Smooth muscle cell (in vitro differentiated cells): ENCODE measurements around the gene JPH2. TPM values are rescaled to one million over a fixed set of nuclear protein-coding genes. Genes with fewer than 3 reads are reported as not detected.
"Not testable (repeated sequence)": the region's sequence is repeated elsewhere in the genome, so short reads cannot be mapped to it uniquely, and the experiment has no call there.

Source experiments
- DNase-seq: peaks from one replicate; lab custom pipeline; 2025; ENCODE audit not compliant: unreplicated experiment; lab: John Stamatoyannopoulos, UW
- H2AFZ ChIP-seq: fragments of 200-600 bp; sonication (generic); 2 replicates; pipeline ENCODE4 v1.6.0; 2016; ENCODE audit warnings: antibody characterized with exemption, low read depth, mild to moderate bottlenecking
- H3F3A ChIP-seq: fragments of 200-600 bp; sonication (generic); 2 replicates; pipeline ENCODE4 v1.6.0; 2017; ENCODE audit warnings: antibody characterized with exemption, low read depth
- H3K27ac ChIP-seq: fragments of 200-600 bp; sonication (generic); 2 replicates; pipeline ENCODE4 v1.5.1; 2016; ENCODE audit warnings: low read depth, mild to moderate bottlenecking
- H3K27me3 ChIP-seq: fragments of 200-600 bp; sonication (generic); 2 replicates; pipeline ENCODE4 v1.6.1; 2016; ENCODE audit warnings: low read depth, mild to moderate bottlenecking
- H3K36me3 ChIP-seq: fragments of 200-600 bp; sonication (generic); 2 replicates; pipeline ENCODE4 v1.5.1; 2016; ENCODE audit warnings: low read depth
- H3K4me1 ChIP-seq: fragments of 200-600 bp; sonication (generic); 2 replicates; pipeline ENCODE4 v1.5.1; 2016; ENCODE audit warnings: low read depth
- H3K4me2 ChIP-seq: fragments of 200-600 bp; sonication (generic); 2 replicates; pipeline ENCODE4 v1.6.0; 2016; ENCODE audit warnings: mild to moderate bottlenecking
- H3K4me3 ChIP-seq: fragments of 200-600 bp; sonication (generic); 2 replicates; pipeline ENCODE4 v1.5.1; 2016; ENCODE audit warnings: mild to moderate bottlenecking
- H3K79me2 ChIP-seq: fragments of 200-600 bp; sonication (generic); 2 replicates; pipeline ENCODE4 v1.6.0; 2016; ENCODE audit warnings: low read depth, mild to moderate bottlenecking
- H3K9ac ChIP-seq: fragments of 200-600 bp; sonication (generic); 2 replicates; pipeline ENCODE4 v1.6.0; 2016; ENCODE audit warnings: low read depth
- H3K9me3 ChIP-seq: fragments of 200-600 bp; sonication (generic); replicated peaks from 2 replicates; pipeline ENCODE4 v1.5.1; 2016; ENCODE audit warnings: low read depth
- H4K20me1 ChIP-seq: fragments of 200-600 bp; sonication (generic); 2 replicates; pipeline ENCODE4 v1.6.0; 2016; ENCODE audit warnings: low read depth
- CTCF ChIP-seq: fragments of 200-600 bp; sonication (generic); IDR thresholded peaks from 2 replicates; pipeline ENCODE4 v1.5.1; 2017; ENCODE audit warnings: borderline replicate concordance, mild to moderate bottlenecking, antibody characterized with exemption; ENCODE audit not compliant: insufficient read depth, poor library complexity, severe bottlenecking
- WGBS: methylation state at CpG from one replicate; pipeline ENCODE4 v1.1.7; 2016; ENCODE audit warnings: low lambda C conversion rate; 5-methylcytosine and 5-hydroxymethylcytosine counted together
- polyA plus RNA-seq: library from polyadenylated mRNA; unstranded; fragments of >200 nt; fragmentation: Nextera tagmentation; extraction: Ambion mirVana; gene quantifications from 2 replicates; pipeline ENCODE4 v1.2.1, GENCODE V29; 2016
- total RNA-seq: library from RNA; depleted of rRNA; stranded (reverse); fragments of >200 nt; gene quantifications from 2 replicates; pipeline ENCODE4 v1.2.3, GENCODE V29; 2014

The JPH2 gene
- total and polyA plus RNA-seq, 2 experiments from 2014 or later = 4.4 to 6.0 TPM

DNA sequence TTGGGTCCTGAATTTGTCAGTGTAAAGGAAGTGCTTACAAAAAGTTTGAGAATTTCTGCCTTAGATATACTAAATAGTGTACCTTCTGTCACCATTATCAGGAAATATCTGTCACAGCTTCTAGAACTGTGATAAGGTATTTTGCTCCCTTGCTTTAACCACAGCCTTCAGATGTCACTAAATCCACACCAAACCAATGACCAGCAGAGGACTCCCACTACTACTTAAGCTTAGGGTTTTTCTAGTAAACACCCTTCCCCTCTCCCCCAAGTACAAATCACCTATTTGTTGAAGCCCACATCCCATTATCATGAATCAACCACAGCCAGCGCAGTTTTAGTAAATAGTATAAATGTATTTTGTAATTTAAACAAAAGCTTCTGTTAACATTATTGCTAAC is 8.6 kb upstream of the JPH2 start:
- Histone ChIP-seq H3K9me3 (no peaks in the 10 kb centered on the region), H3K4me3 (no peak overlapping the region), H4K20me1 (peaks cover 21% of the 10 kb centered on the region), H2AFZ (no peak overlapping the region), H3K36me3 (peaks cover 10% of the 10 kb centered on the region), H3K79me2 (peaks cover 3% of the 10 kb centered on the region), H3K4me2 (no peak overlapping the region), H3K27ac (no peak overlapping the region), H3K9ac (no peak overlapping the region), H3K4me1 (no peaks in the 10 kb centered on the region), H3F3A (no peaks in the 10 kb centered on the region), H3K27me3 (no peaks in the 10 kb centered on the region)
- no peak for TF ChIP-seq CTCF
- 87% methylated on average over 1 of the region's 1 CpG for WGBS
- DNase-seq = no peak

- no peak overlapping the region for H3K27ac ChIP-seq
- no peak for DNase-seq
- peaks cover 7% of the 10 kb centered on the region for H4K20me1 ChIP-seq
- 59% methylated on average over 2 of the region's 2 CpGs for WGBS
- no peaks in the 10 kb centered on the region for H3K79me2 ChIP-seq
- no peak overlapping the region for H2AFZ ChIP-seq
- H3K4me3 ChIP-seq = no peak overlapping the region
- H3F3A ChIP-seq = peaks cover 5% of the 10 kb centered on the region
- TF ChIP-seq CTCF = no peak
- H3K4me1 ChIP-seq = no peaks in the 10 kb centered on the region
- peaks cover 10% of the 10 kb centered on the region for H3K36me3 ChIP-seq
- no peak overlapping the region for H3K4me2 ChIP-seq
- no peak overlapping the region for H3K9ac ChIP-seq
- H3K27me3 ChIP-seq = no peaks in the 10 kb centered on the region
- no peaks in the 10 kb centered on the region for H3K9me3 ChIP-seq
Observed at GRCh38 chr20:44193801-44194200, 6.8 kb upstream of the JPH2 start.

- not testable (repeated sequence) for H3K27me3 ChIP-seq, H2AFZ ChIP-seq, H3K4me3 ChIP-seq, H3K4me2 ChIP-seq, H3K9ac ChIP-seq, H3K79me2 ChIP-seq, H3K9me3 ChIP-seq, H4K20me1 ChIP-seq, H3K36me3 ChIP-seq, H3K27ac ChIP-seq, DNase-seq, H3F3A ChIP-seq
- over 99% methylated on average over 5 of the region's 5 CpGs for WGBS
- peaks cover 11% of the 10 kb centered on the region for H3K4me1 ChIP-seq
Observed at GRCh38 chr20:44191640-44192039, 4.7 kb upstream of the JPH2 start.

DNA sequence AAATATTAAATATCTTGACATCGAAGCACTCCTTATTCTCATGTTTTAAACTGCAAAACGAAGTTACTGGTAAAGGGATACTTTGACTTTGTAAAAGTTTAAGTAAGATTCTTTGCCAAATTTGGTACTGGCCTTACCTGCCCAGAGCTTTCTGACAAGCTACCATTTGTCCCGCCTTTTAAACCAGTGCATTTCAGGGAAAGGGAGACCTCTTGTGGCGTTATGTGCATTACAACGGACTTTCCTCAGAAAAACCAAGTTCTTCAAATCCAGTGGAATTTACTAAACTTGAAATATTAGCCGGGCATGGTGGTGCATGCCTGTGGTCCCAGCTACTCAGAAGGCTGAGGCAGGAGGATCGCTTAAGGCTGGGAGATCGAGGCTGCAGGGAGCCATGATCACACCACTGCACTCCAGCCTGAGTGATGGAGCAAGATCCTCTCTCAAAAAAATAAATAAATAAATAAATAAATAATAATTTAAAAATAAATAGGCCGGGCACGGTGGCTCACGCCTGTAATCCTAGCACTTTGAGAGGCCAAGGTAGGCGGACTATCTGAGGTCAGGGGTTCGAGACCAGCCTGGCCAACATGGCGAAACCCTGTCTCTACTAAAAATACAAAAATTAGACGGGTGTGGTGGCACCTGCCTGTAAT is 3.3 kb upstream of the JPH2 start:
- whole genome bisulfite sequencing = 39% methylated on average over 15 of the region's 15 CpGs
- H3K9me3 ChIP-seq, DNase-seq: not testable (repeated sequence)

More for the DNA sequence above, 3.3 kb upstream of the JPH2 start:
- not testable (repeated sequence) for H3K4me3 ChIP-seq, H3K4me2 ChIP-seq, H3K36me3 ChIP-seq, H3F3A ChIP-seq, H3K27ac ChIP-seq, H3K27me3 ChIP-seq, H4K20me1 ChIP-seq, H3K9ac ChIP-seq, H2AFZ ChIP-seq
- Histone ChIP-seq H3K4me1 (peaks cover 11% of the 10 kb centered on the region), H3K79me2 (peaks cover 12% of the 10 kb centered on the region)
- TF ChIP-seq CTCF = peak; percentile 79
